NOMO-1 (cell line): ENCODE data around the gene ATF7IP2.
"Not testable (repeated sequence)": the region's sequence is repeated elsewhere in the genome, so short reads cannot be mapped to it uniquely, and the experiment has no call there.

Experiments
- DNase-seq, 2 experiments: peaks; one replicate each; lab custom pipeline; 2025; ENCODE audit not compliant: unreplicated experiment in 2 of 2; lab: John Stamatoyannopoulos, UW

The ATF7IP2 gene

DNA sequence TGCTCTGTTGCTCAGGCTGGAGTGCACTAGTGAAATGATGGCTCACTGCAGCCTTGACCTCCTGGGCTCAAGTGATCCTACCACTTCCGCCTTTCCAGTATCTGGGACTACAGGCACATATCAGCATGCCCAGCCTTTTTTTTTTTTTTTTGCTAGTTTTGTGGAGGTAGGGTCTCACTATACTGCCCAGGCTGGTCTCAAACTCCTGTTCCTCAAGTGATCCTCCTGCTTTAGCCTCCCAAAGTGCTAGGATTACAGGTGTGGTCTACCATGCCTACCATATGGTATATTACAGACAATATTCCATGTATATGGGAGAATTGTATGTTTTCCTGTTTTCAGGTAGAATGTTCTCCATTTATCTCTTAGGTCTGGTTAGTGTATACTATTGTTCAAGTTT lies 12.3 kb upstream of the ATF7IP2 start:
- no peak for DNase-seq

DNA sequence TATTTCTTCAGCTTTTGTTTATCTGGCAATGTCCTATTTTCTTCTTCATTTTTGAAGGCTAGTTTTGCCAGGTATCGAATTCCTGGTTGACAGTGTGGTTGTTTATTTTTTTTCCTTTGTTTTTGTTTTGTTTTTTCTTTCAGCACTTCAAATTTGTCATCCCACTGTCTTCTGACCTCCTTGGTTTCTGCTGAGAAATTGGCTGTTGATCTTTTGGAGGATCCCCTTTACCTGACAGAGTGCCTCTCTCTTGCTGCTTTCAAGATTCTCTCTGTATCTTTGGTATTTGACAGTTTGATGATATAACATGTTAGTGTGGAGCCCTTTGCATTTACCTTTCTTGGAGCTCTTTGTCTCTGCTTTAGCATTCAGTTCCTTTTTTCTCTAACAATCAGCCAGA lies 9.6 kb upstream of the ATF7IP2 start:
- no peak for DNase-seq

GRCh38 chr16:10383626-10384025 lies 2.2 kb upstream of the ATF7IP2 start:
- DNase-seq, result no peak

- DNase-seq, result peak in 1 of 2 experiments; percentile 50
Observed at GRCh38 chr16:10386517-10387100, 748 bp downstream of the ATF7IP2 start.

GRCh38 chr16:10387188-10387617 lies 1.3 kb downstream of the ATF7IP2 start:
- peak in 1 of 2 experiments; percentile 4 for DNase-seq

- DNase-seq, result no peak
Observed at GRCh38 chr16:10388988-10389387, 3.1 kb downstream of the ATF7IP2 start.

- no peak for DNase-seq
Observed at GRCh38 chr16:10390330-10390729, 4.5 kb downstream of the ATF7IP2 start.

- DNase-seq, result no peak
Observed at GRCh38 chr16:10390867-10391266, 5.0 kb downstream of the ATF7IP2 start.

DNA sequence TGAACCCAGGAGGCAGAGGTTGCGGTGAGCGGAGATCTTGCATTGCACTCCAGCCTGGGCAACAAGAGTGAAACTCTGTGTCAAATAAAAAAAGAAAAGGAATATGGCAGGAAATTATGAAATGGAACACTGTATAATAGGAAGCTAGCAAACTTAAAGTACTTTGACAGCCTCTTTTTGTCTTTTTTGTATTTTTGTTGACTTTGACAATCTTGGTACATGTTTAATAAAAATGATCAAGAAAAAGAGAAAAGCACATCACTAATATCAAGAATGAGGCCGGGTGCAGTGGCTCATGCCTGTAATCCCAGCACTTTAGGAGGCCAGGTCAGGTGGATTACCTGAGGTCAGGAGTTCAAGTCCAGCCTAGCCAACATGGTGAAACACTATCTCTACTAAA lies 5.5 kb downstream of the ATF7IP2 start:
- DNase-seq, result no peak

GRCh38 chr16:10402975-10403374 lies 17.1 kb downstream of the ATF7IP2 start:
- no peak for DNase-seq

- no peak for DNase-seq
Observed at GRCh38 chr16:10405386-10405939, 19.6 kb downstream of the ATF7IP2 start.

- no peak for DNase-seq
Observed at GRCh38 chr16:10408824-10409381, 23.0 kb downstream of the ATF7IP2 start.

- not testable (repeated sequence) for DNase-seq
Observed at GRCh38 chr16:10409713-10410112, 23.9 kb downstream of the ATF7IP2 start.

DNA sequence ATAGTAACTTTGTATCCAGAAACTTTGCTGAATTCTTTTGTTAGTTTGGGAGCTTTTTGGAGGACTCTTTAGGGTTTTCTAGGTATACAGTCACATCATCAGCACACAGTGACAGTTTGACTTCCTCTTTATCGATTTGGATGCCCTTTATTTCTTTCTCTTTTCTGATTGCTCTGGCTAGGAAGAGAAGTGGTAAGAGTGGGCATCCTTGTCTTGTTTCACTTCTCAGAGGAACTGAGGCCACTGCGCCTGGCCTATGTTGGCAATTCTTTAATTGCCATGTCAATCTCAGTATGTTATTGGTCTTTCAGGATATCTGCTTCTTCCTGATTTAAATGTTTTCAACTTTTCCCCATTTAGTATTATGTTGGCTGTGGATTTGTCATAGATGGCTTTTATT lies 24.6 kb downstream of the ATF7IP2 start:
- DNase-seq, result no peak

- no peak for DNase-seq
Observed at GRCh38 chr16:10412935-10413601, 27.2 kb downstream of the ATF7IP2 start.

DNA sequence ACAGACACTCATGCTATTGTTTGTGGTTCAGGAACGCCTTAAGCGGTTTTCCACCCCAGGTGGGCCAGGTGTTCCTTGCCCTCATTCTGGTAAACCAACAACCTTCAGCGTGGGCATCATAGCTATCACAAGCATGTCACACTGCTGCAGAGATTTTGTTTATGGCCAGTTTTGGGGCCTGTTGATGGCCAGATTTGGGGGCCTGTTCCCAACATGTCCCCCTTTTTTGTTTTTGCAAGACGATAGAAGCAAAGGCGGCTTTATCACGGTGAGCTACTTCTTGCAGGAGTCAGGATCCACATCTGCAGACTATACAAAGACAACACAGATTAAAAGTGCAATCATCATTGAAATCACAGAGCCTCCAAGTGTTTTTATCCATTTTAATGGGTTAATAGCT lies 32.3 kb downstream of the ATF7IP2 start:
- DNase-seq, result not testable (repeated sequence)

DNA sequence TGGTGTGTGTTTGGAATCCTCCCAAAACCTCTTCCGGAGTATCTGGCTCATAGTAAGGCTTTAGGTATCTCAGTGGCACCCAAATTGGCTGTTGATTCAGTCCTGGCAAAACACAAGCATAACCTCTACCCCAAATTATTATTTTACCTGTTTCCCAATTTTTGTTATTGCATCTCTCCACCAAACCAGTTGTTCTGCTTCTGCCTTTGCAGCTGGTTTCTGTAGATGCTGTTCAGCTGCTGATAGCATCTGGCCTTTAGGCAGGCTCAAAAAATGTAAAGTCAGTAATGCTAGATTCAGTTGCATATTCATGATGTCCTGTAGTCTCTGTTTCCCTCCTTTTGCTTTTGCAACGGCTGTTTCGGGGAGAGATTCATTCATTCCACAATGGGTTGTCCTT lies 33.8 kb downstream of the ATF7IP2 start:
- no peak for DNase-seq

DNA sequence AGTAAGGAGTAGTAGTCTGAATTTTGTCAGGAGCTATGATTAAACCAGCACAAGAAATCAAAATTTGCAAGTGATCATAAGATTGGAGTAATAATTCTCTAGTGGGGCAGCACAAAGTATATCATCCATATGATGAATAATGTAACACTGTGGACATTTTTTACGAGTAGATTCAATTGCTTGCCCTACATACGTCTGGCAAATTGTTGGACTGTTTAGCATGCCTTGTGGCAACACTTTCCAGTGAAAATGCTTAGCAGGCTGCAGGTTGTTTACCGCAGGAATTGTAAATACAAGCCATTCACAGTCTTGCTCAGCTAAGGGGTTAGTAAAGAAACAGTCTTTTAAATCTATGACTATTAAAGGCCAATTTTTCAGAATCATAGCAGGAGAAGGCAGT lies 35.7 kb downstream of the ATF7IP2 start:
- DNase-seq, result no peak

DNA sequence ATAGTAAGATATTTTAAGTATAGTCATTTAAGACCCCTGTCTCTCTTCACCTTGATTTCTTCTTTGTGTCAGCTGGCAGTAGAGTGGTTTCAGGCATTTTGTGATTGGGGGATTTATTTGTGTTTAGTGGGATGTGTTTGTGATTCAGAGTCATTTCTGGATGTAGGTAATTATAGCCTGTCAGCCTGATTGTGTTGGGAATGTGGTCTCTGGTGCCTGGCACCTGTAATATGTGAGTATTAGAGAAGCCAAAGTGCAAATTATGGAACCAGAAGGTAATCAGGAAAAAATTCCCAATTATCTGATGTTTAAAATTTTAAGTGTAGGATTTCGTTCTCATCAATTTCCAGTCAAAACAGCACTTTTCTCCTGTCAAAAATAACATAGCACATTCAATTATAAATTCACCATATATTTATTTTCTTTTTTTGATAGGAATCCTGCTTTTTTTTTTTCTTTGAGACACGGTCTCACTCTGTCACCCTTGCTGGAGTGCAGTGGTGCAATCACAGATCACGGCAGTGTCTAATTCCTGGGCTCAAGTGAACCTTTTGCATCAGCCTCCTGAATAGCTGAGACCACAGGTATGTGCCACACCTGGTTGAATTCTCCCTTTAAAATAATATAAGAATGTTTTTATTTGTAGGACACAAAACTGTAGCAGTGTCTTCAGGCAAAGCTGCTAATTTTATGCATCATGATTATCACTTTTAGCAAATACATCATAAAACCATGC lies 42.7 kb downstream of the ATF7IP2 start:
- no peak for DNase-seq

DNA sequence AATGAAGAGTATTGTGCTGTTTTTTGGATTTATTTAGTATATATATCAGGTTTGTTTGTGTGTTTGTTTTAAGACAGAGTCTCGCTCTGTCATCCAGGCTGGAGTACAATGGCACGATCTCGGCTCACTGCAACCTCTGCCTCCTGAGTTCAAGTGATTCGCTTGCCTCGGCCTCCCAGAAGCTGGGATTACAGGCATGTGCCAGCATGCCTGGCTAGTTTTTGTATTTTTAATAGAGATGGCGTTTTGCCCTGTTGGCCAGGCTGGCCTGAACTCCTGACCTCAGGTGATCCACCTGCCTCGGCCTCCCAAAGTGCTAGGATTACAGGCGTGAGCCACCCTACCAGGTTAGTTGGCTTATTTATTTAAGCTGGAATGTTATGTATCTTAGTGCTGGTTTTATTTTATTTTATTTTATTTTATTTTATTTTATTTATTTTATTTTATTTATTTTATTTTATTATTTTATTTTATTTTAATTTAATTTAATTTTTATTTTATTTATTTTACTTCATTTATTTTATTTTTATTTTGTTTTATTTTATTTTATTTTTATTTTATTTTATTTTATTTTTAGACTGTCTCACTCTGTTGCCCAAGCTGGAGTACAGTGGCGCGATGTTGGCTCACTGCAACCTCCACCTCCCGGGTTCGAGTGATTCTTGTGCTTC lies 43.6 kb downstream of the ATF7IP2 start:
- DNase-seq, result not testable (repeated sequence)

DNA sequence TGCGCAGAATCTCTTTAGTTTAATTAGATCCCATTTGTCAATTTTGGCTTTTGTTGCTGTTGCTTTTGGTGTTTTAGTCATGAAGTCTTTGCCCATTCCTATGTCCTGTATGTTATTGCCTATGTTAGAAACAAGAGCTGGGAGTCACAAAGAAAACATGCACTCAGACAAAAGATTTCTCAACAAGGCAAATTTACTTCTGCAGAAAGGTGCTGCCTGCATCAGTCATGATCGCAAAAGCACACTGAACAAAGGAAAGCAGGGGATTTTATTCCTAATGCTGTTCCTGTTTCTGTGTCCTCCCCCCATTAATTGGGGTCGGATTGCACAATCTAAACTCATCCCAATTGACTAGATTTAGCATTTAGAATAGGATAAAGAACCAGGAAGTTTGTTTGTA lies 55.9 kb downstream of the ATF7IP2 start:
- no peak for DNase-seq
